ENCODE results near the gene ATP6V1G1.
A peak's percentile ranks its signal among the peaks of the same experiment; 100 is the strongest.

ATP6V1G1 gene

DNA sequence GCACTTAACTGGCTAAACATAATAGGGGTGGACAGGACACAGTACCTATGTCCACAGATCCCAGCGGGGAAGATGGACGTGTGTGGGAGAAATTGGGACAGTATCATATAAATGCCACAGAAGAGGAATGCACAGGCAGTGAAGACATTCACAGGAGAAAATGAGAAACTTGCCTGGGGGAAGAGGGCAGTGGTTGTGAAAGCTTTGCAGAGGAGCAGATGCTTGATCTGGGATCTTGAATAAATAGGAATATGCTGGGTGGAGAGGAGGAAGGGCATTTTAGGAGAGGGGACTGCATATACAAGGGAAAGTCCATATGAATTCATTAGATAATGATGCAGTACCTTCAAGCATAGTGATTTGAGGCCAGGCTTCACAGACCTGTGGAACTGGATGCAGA lies 37.1 kb downstream of the ATP6V1G1 start:
- TF ChIP-seq JUND (IDR thresholded peaks at IDR 0.05; ENCODE audit: low read depth) = no peak
- in situ Hi-C loops (cut with HindIII; ENCODE audit: low pct_unique_long_range_greater_than_20kb, low sequenced_read_pairs) = no loop called here
- peak in 1 of 2 experiments; percentile 92 for DNase-seq (ENCODE audit: low read depth in 1 of 2, low spot score in 1 of 2)

DNA sequence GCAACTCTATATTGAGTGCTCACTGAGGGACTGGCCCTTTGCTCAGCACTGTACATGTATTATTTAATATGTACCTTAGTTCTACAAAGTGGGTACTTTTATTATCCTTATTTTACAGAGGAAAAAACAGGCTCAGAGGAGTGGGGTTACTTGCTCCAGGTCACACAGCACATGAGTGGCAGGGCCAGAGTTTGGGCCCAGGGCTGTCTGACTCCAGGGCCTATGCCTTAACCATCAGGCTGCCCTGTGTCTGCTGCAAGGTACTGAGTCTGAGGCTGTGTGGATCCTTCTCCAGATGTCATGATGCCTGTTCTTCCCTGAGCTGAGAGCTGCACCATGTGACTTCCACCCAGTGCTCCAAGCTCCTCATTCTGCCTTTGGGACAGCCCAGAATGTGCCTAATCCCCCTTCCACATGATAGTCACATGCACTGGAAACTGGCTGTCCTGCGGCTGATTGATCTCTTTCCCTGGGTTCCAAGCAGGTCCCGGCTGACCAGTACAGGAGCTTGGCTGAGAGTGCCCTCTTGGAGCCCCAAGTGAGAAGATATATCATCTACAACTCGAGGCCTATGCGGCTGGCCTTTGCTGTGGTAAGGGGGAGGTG lies 38.9 kb downstream of the ATP6V1G1 start:
- in situ Hi-C loops (cut with HindIII; ENCODE audit: low pct_unique_long_range_greater_than_20kb, low sequenced_read_pairs) = no loop called here
- TF ChIP-seq JUND (IDR thresholded peaks at IDR 0.05; ENCODE audit: low read depth) = no peak
- no peak for DNase-seq (ENCODE audit: low read depth in 1 of 2, low spot score in 1 of 2)

DNA sequence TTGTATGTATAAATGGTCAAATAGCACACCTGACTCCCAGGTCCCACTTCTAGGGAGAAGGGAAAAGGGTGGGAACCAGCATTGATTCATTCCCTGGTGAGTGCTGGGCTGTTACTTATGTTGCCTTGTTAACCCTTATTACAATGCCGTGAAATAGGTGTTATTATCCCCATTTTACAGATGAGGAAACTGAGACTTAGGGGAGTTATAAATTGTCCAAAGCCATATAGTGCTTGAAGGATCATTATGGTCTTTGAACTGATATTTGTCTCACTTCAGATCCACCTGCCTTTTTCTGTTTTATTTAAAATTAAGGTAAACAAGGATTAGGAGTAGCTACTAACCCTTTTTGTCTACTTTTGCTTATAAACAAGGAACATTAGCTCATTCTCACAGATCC lies 40.0 kb downstream of the ATP6V1G1 start:
- DNase-seq (ENCODE audit: low read depth in 1 of 2, low spot score in 1 of 2) = no peak
- in situ Hi-C loops (cut with HindIII; ENCODE audit: low pct_unique_long_range_greater_than_20kb, low sequenced_read_pairs) = no loop called here
- TF ChIP-seq JUND (IDR thresholded peaks at IDR 0.05; ENCODE audit: low read depth) = no peak

DNA sequence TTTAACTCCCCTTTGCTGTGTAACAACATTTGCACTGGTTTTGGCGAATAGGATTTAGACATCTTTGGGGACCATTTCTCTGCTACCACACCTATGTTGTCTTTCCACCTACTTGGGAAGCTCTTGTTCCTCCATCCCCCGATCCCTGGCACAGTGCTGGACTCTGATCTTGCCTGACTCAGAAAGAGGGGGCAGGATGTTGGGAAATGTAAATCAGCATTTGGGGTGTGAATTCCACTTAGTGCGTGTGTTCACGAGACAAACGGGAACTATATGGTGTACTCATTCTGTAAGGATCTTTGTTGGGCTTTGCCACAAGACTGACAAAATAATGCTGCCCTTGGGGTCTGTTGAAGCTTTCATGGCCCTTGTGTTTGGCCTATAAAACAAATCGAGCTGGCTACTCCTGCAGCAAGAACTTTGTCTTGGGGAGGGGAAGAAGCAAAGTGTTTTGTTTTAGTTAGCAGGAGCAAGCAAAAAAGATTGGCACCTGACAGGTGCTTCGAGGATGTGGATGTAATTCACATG lies 42.1 kb downstream of the ATP6V1G1 start:
- in situ Hi-C loops (cut with HindIII; ENCODE audit: low pct_unique_long_range_greater_than_20kb, low sequenced_read_pairs) = no loop called here
- no peak for DNase-seq (ENCODE audit: low read depth in 1 of 2, low spot score in 1 of 2)
- no peak for TF ChIP-seq JUND (IDR thresholded peaks at IDR 0.05; ENCODE audit: low read depth)

DNA sequence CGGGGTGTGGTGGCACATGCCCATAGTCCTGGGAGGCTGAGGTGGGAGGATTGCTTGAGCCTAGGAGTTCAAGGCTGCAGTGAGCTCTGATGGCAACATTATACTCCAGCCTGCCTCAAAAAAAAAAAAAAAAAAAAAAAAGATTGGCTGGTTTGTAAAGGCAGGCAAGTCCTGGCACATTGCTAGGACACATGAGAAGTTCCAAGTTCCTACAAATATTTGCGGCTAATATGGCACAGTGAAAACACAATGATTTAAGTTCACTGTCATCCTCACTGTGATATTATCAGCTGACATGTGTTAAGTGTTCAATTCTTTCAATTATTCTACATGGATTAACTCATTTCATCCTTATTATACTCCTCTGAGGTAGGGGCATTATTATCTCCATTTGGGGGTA lies 43.6 kb downstream of the ATP6V1G1 start:
- no peak for DNase-seq (ENCODE audit: low read depth in 1 of 2, low spot score in 1 of 2)
- no peak for TF ChIP-seq JUND (IDR thresholded peaks at IDR 0.05; ENCODE audit: low read depth)
- in situ Hi-C loops (cut with HindIII; ENCODE audit: low pct_unique_long_range_greater_than_20kb, low sequenced_read_pairs) = no loop called here

DNA sequence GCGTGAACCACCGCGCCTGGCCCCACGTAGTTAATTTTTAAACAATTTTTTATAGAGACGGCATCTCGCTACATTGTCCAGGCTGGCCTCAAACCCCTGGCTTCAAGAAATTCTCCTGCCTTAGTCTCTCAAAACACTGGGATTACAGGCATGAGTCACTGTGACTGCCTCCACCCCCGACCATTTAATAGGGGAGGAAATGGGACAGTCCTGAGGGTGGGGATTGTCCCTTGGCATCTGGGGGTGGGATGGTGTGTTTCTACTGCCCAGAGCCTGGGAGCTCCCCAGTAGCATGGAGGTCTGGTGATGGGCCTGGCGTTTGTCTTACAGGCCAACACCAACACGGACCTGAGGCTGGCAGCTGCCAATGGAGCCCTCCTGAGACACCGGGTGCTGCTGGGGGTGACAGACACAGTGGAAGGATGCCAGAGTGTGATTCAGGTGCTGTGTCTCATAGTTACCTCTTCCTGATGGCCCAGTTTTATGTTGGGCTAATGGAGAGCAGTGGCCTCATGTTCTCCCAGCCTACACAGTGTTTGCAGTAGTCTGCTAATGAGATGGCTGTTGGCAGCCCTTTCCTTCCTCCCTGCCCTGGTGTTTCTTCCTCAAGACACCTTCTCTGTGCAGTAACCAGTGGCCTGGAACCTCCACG lies 46.0 kb downstream of the ATP6V1G1 start:
- DNase-seq (ENCODE audit: low read depth in 1 of 2, low spot score in 1 of 2) = no peak
- in situ Hi-C loops (cut with HindIII; ENCODE audit: low pct_unique_long_range_greater_than_20kb, low sequenced_read_pairs) = no loop called here
- TF ChIP-seq JUND (IDR thresholded peaks at IDR 0.05; ENCODE audit: low read depth) = no peak

DNA sequence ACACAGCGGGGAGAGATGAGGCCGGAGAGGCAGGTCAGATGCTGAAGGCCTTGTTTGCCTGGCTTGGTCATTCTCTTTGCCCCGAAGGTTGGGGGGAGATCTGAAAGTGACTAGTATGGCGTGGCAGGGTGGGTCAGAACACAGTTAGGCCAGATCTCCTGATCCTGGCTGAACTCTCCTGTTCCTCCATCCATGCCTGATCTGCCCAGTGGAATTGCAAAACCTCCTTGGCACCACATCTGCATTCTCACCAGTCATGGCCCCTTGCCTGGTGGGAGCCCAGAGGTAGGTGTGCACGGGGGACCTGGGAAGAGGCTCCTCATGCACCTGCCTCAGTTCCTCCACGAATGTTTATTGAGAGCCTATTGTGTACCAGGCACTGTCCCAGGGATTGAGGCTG lies 46.8 kb downstream of the ATP6V1G1 start:
- in situ Hi-C loops (cut with HindIII; ENCODE audit: low pct_unique_long_range_greater_than_20kb, low sequenced_read_pairs) = no loop called here
- no peak for DNase-seq (ENCODE audit: low read depth in 1 of 2, low spot score in 1 of 2)
- no peak for TF ChIP-seq JUND (IDR thresholded peaks at IDR 0.05; ENCODE audit: low read depth)

DNA sequence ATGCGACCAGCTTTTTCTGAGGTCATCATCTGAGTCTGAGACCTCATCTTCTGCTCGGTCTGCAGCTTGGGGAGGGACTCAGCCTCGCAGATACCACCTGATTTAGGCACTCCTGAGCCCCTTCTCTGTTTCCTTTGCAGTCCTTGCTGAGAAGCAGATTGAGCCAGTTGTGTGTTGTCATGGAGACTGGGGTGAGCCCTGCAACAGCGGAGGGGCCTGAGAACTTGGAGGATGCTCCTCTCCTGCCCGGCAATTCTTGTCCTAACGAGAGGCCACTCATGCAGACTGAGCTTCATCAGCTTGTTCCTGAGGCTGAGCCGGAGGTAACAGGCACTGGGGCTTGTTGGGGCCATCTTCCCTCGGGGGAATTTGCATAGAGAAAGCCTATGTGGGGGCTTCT lies 50.8 kb downstream of the ATP6V1G1 start:
- in situ Hi-C loops (cut with HindIII; ENCODE audit: low pct_unique_long_range_greater_than_20kb, low sequenced_read_pairs) = no loop called here
- TF ChIP-seq JUND (IDR thresholded peaks at IDR 0.05; ENCODE audit: low read depth) = no peak
- no peak for DNase-seq (ENCODE audit: low read depth in 1 of 2, low spot score in 1 of 2)

DNA sequence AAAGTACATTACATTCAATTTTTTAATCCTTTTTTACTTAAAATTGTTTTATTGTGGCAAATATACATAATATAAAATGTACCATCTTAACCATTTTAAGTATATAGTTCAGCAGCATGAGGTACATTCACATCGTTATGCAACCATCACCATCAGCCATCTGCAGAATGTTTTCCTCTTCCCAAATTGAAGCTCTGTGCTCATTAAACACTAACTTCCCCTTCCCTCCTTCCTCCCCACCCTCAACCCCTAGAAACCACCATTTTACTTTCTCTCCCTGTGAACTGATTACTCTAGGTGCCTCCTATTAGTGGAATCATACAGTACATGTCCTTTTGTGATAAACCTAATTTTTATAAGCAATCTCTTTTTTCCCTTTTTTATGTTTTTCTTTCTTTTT lies 54.4 kb downstream of the ATP6V1G1 start:
- TF ChIP-seq JUND (IDR thresholded peaks at IDR 0.05; ENCODE audit: low read depth) = no peak
- no peak for DNase-seq (ENCODE audit: low read depth in 1 of 2, low spot score in 1 of 2)
- in situ Hi-C loops (cut with HindIII; ENCODE audit: low pct_unique_long_range_greater_than_20kb, low sequenced_read_pairs) = no loop called here

DNA sequence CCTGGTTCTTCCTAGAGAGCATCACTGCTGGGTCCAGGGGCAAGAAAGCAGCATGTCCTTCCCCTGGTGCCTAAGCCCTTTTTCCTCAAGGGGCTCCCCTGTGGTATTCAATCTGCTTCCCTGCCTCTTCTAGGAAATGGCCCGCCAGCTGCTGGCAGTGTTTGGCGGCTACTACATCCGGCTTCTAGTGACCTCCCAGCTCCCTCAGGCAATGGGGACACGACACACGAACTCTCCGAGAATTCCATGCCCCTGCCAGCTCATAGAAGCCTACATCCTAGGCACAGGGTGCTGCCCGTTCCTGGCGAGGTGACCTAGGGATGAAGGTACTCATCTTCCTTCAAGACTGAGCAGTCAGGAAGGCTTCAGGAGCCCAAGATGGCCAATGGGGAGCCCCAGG lies 55.4 kb downstream of the ATP6V1G1 start:
- TF ChIP-seq JUND (IDR thresholded peaks at IDR 0.05; ENCODE audit: low read depth) = no peak
- no peak for DNase-seq (ENCODE audit: low read depth in 1 of 2, low spot score in 1 of 2)
- in situ Hi-C loops (cut with HindIII; ENCODE audit: low pct_unique_long_range_greater_than_20kb, low sequenced_read_pairs) = no loop called here

DNA sequence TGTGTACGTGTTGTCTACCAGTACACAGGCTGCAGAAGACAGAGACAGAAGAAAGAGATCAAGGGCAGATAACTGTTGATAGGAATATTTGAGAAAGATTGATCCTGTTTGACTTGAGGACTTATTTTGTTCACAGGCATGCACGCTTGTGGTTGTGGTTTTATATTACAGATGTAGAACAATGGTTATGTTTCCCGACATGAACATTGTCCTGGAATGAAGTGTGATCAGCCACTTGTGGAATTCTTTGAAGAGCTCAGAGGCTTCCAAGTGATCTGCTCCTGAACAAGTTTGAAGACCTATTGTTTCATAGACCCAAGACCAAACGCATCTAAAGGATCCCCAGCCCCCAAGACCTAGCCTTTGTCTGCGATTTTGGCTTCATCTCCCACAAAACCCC lies 56.3 kb downstream of the ATP6V1G1 start:
- no peak for DNase-seq (ENCODE audit: low read depth in 1 of 2, low spot score in 1 of 2)
- no peak for TF ChIP-seq JUND (IDR thresholded peaks at IDR 0.05; ENCODE audit: low read depth)
- in situ Hi-C loops (cut with HindIII; ENCODE audit: low pct_unique_long_range_greater_than_20kb, low sequenced_read_pairs) = no loop called here
